GM12864 (cell line): ENCODE data around the gene CYP21A2.

ENCODE experiments used
- DNase-seq: peaks from one replicate; pipeline ENCODE4 v3.0.0-alpha.2; 2011; ENCODE audit warnings: low read depth
- H3K4me3 ChIP-seq: 2 replicates; pipeline ENCODE4 v1.5.1; 2011; ENCODE audit warnings: mild to moderate bottlenecking, low read depth, low read length, control low read depth
- CTCF ChIP-seq: IDR thresholded peaks from 2 replicates; pipeline ENCODE4 v1.5.1; 2011; ENCODE audit warnings: low read depth, mild to moderate bottlenecking, moderate library complexity, low read length, control low read depth, inconsistent platforms; ENCODE audit errors: missing control alignments

Gene CYP21A2

GRCh38 chr6:32083812-32084768, 45.9 kb downstream of the CYP21A2 start:
- TF ChIP-seq CTCF: no peak
- H3K4me3 ChIP-seq: no peak overlapping the region
- DNase-seq: no peak

GRCh38 chr6:32084780-32085179, 46.6 kb downstream of the CYP21A2 start:
- no peak for TF ChIP-seq CTCF
- no peak overlapping the region for H3K4me3 ChIP-seq
- DNase-seq: no peak

- H3K4me3 ChIP-seq: no peak overlapping the region
- TF ChIP-seq CTCF: peak; percentile 26
- no peak for DNase-seq
These were observed 47.7 kb downstream of the CYP21A2 start for GRCh38 chr6:32085759-32086459.

- TF ChIP-seq CTCF: no peak
- no peak overlapping the region for H3K4me3 ChIP-seq
- peak; percentile 68 for DNase-seq
These were observed 48.7 kb downstream of the CYP21A2 start for GRCh38 chr6:32086661-32087573.

- DNase-seq: no peak
- H3K4me3 ChIP-seq: no peak overlapping the region
- peak; percentile 60 for TF ChIP-seq CTCF
These were observed 49.6 kb downstream of the CYP21A2 start for GRCh38 chr6:32087574-32088486.
